Heart left ventricle (tissue), 13 donors: Measurements from ENCODE around the gene OR51I2.

Experiments used
- CTCF ChIP-seq, 12 donors: fragments of 200-600 bp; sonication (generic) in 4 of 12; IDR thresholded peaks; one replicate each; pipeline versions ENCODE4 v1.5.0 to v1.8.0; 2018 to 2022; ENCODE audit warnings: antibody characterized with exemption in 12 of 12, mild to moderate bottlenecking in 5 of 12
- POLR2A ChIP-seq, 2 donors: fragments of 450-650 bp; IDR thresholded peaks; one replicate each; pipeline ENCODE4 v1.6.1; 2017; ENCODE audit warnings: antibody characterized with exemption in 2 of 2, mild to moderate bottlenecking in 2 of 2, moderate library complexity in 2 of 2
- donor health status: ischemic (EF 13 %, LVEDD 7.1; RV severe dilation, severe dysfunction).
- donor health status: DM: no; HTN: yes; CAD: no.
- donor health status: DM: no; HTN: no; CAD: no.
- donor health status: ischemic (EF 25% LVEDD 6.9; RV normal size, moderate dysfunction).
- donor health status: ischemic (EF 25% LVEDD 5.7; RV mildly dilated, moderate dysfunction).
- donor health status: ischemic (EF 35%, LVEDD 5.7; RV mildly dilated, moderate dysfunction).
- donor health status: nonischemic (EF 11% LVEDD 7.7; RV severe dilation, severe dysfunction).
- donor health status: DM: yes; HTN: yes; CAD: no.
- donor health status: PGD.
- donor health status: ischemic (EF 29% LVEDD 5.4; RV normal size, mild dysfunction).
- donor health status: nonischemic (EF 23%, LVEDD 6.1; RV moderate dilation, normal function).

DNA sequence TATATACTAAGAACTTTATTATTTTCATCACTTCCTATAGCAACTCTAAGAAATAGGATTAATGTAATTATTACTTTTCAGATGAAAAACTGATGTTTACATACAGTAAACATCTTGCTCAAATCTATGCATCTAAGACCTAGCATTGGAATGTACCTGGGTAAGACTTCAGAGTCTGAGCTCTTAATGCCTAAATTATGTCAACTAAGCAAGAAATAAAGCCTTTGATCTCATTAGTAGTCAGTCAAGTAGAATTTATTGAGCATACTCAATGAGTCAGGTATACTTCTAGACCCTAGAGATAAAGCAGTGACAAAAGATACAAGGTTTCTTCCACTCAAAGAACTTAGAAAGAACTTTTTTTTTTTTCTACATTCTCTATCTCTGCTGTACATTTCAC lies 44.0 kb upstream of the OR51I2 start:
- TF ChIP-seq CTCF (IDR thresholded peaks at IDR 0.05), result no peak
- no peak for TF ChIP-seq POLR2A (IDR thresholded peaks at IDR 0.05)
